Gastroesophageal sphincter (tissue), 3 donors: ENCODE measurements around the gene DDHD1.

Experiments used
- CTCF ChIP-seq, 4 experiments: fragments of 200-600 bp in 2 of 4; fragments of 450-650 bp in 2 of 4; sonication (generic) in 1 of 4; IDR thresholded peaks; one replicate each; pipeline ENCODE4 v1.5.1; 2017 to 2019; ENCODE audit warnings: antibody characterized with exemption in 4 of 4, mild to moderate bottlenecking in 2 of 4, moderate library complexity in 2 of 4
- EP300 ChIP-seq: sonication (generic); formaldehyde crosslinking; IDR thresholded peaks from one replicate; pipeline ENCODE4 v1.6.1; 2017; ENCODE audit warnings: antibody characterized with exemption, mild to moderate bottlenecking
- POLR2A ChIP-seq, 2 donors: fragments of 450-650 bp; IDR thresholded peaks; one replicate each; pipeline ENCODE4 v1.6.1; 2017; ENCODE audit warnings: antibody characterized with exemption in 2 of 2, mild to moderate bottlenecking in 2 of 2, moderate library complexity in 1 of 2
- POLR2AphosphoS5 ChIP-seq: sonication (generic); formaldehyde crosslinking; IDR thresholded peaks from one replicate; pipeline ENCODE4 v1.6.1; 2017; ENCODE audit warnings: antibody characterized with exemption

DNA sequence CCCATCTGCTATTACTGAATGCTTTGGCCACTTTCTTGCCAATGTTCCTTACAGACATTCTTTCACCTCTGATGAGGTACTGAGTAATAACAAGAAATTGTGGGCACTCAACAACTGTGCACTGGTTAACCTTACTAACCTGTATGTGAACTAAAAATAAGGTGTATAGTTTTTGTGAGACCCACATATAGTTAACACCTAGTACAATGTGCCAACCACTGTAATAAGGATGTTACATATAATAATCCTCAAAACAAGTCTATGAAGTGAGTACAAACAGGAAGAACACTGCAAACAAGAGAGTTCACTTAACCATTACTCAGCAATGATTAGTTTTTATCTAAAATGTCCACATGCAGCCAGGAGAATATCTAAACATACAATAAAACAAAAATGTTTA, 4.5 kb downstream of the DDHD1 start:
- TF ChIP-seq CTCF (IDR thresholded peaks at IDR 0.05) = no peak
- TF ChIP-seq POLR2AphosphoS5 = no peak
- no peak for TF ChIP-seq POLR2A (IDR thresholded peaks at IDR 0.05)
- TF ChIP-seq EP300 = no peak
